HL-60 (cell line): ENCODE data around the gene TACC2.

Experiments
- CTCF ChIP-seq: IDR thresholded peaks from one replicate; pipeline ENCODE4 v1.5.1; 2011; ENCODE audit warnings: low read length, control low read depth, inconsistent platforms; ENCODE audit not compliant: insufficient read depth
- GABPA ChIP-seq: IDR thresholded peaks from 2 replicates; pipeline ENCODE4 v1.6.1; 2012; ENCODE audit warnings: low read depth
- POLR2AphosphoS5 ChIP-seq: IDR thresholded peaks from 2 replicates; pipeline ENCODE4 v1.6.1; 2012; ENCODE audit warnings: low read depth
- REST ChIP-seq: IDR thresholded peaks from 2 replicates; pipeline ENCODE4 v1.6.1; 2012; ENCODE audit warnings: low read depth; ENCODE audit not compliant: insufficient replicate concordance
- SPI1 ChIP-seq: IDR thresholded peaks from 2 replicates; pipeline ENCODE4 v1.6.1; 2012; ENCODE audit warnings: low read depth, mild to moderate bottlenecking, borderline replicate concordance

- TF ChIP-seq CTCF, result no peak
- no peak for TF ChIP-seq REST
- no peak for TF ChIP-seq POLR2AphosphoS5
- TF ChIP-seq SPI1, result no peak
- no peak for TF ChIP-seq GABPA
These were observed 94.6 kb downstream of the TACC2 start for GRCh38 chr10:122083478-122084025.
